ENCODE measurements around the gene SCNN1A. TPM values are rescaled to one million over a fixed set of nuclear protein-coding genes. Genes with fewer than 3 reads are reported as not detected.

The SCNN1A gene
- total RNA-seq, 6 experiments from 2014 or later: 0.18 TPM; not detected in 5

DNA sequence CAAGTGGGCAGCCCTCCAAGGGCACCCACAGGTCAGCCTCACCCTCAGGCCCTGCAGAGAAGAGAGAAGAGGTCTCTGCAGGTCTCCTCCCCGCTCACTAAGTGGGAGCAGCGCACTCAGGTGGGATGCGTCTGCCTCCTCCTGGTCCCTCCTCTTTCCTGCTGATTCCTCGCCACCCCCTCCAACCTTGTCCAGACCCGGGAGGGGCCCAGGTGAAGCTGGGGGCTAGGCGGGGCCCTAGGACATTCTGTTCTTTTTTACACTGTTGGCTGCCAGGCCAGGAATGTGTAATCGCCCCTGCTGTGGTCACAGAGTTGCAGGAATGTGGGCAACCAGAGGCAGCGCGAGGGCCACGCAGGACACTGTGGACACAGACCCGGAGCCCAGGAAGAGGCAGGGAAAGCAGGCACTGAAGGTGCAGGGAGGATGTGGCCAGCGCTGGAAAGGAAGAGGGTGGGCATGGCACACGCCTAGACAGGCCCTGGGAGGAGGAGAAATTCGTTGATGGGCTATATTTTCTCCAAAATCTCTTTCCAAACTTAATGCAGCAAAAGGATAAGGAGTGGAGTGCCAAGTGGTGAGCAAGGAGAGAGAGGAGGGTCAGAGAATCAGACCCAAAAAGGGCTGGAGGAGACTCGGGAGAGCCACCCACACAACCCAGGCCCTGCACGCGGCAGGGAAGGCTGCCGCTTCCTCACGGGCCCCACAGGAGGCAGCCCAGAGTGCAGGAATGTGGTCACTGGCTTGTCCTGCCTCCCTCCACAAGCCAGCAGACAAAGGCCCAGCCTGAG, 911 bp upstream of the SCNN1A start:
- peak; percentile 10 for DNase-seq
- no peaks in the 10 kb centered on the region for H3K36me3 Mint-ChIP-seq (ENCODE audit: low read depth)
- no peaks in the 10 kb centered on the region for H3K9me3 Mint-ChIP-seq
- H3K27ac Mint-ChIP-seq: peak overlapping the region; percentile 63
- H3K4me3 Mint-ChIP-seq: no peak overlapping the region
- peaks cover 47% of the 10 kb centered on the region for H3K4me1 Mint-ChIP-seq (ENCODE audit: low read depth)
- TF ChIP-seq, protein P1, sequence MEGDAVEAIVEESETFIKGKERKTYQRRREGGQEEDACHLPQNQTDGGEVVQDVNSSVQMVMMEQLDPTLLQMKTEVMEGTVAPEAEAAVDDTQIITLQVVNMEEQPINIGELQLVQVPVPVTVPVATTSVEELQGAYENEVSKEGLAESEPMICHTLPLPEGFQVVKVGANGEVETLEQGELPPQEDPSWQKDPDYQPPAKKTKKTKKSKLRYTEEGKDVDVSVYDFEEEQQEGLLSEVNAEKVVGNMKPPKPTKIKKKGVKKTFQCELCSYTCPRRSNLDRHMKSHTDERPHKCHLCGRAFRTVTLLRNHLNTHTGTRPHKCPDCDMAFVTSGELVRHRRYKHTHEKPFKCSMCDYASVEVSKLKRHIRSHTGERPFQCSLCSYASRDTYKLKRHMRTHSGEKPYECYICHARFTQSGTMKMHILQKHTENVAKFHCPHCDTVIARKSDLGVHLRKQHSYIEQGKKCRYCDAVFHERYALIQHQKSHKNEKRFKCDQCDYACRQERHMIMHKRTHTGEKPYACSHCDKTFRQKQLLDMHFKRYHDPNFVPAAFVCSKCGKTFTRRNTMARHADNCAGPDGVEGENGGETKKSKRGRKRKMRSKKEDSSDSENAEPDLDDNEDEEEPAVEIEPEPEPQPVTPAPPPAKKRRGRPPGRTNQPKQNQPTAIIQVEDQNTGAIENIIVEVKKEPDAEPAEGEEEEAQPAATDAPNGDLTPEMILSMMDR (IDR thresholded peaks at IDR 0.05): peak; percentile 47
- peaks cover 1% of the 10 kb centered on the region for H3K27me3 Mint-ChIP-seq (ENCODE audit: insufficient read depth)

DNA sequence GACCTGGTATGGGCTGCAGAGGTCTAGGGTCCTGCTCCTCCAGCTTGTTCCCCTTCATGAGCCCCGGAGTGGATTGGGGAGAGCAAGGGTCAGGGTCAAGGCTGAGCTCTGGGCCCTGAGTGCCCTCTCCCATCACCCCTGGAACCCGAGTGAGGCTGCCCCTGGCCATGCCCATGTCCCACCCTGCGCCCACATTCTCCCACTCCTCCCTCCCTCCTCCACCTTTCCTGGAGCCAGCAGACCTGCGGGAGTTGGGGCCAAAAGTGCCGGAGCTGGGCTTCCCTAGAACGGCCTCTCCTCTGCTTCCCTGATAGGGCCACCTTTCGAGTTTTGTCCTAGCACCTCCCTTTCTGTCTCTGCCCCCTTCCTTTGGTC, 590 bp downstream of the SCNN1A start:
- Mint-ChIP-seq H3K27ac (no peak overlapping the region), H3K36me3 (ENCODE audit: low read depth) (no peaks in the 10 kb centered on the region), H3K4me1 (ENCODE audit: low read depth) (peaks cover 53% of the 10 kb centered on the region), H3K4me3 (no peak overlapping the region), H3K27me3 (ENCODE audit: insufficient read depth) (peaks cover 1% of the 10 kb centered on the region), H3K9me3 (no peaks in the 10 kb centered on the region)
- no peak for DNase-seq
- TF ChIP-seq, protein P1 (IDR thresholded peaks at IDR 0.05): no peak

DNA sequence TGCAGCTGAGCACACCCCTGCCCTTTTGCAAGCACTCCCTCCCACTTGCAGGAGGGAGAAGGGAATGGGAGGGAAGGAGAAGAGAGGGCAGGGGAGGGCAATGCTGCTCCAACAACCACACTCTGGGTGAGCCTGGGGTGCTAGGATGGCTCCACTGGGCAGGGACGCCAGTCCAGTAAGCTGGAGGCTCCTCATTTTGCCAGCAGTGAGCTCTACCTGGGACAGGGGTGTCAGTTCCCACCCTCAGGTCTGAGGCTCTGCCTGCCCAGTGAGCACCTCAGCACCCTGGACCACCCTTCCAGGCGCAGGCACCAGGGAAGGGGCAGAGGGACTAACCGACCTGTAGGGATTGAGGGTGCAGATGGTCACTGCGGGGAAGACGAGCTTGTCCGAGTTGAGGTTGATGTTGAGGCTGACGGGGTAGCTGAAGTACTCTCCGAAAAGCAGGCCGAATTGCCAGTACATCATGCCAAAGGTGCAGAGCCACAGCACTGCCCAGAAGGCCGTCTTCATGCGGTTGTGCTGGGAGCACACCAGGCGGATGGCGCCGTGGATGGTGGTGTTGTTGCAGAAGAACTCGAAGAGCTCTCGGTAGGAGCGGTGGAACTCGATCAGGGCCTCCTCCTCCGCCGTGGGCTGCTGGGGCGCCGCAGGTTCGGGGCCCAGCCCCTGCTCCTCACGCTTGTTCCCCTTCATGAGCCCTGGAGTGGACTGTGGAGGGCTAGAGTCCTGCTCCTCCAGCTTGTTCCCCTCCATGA, 1.2 kb downstream of the SCNN1A start:
- Mint-ChIP-seq H3K36me3 (ENCODE audit: low read depth) (no peaks in the 10 kb centered on the region), H3K27ac (no peak overlapping the region), H3K4me1 (ENCODE audit: low read depth) (peaks cover 55% of the 10 kb centered on the region), H3K4me3 (no peak overlapping the region), H3K9me3 (no peaks in the 10 kb centered on the region), H3K27me3 (ENCODE audit: insufficient read depth) (peaks cover 1% of the 10 kb centered on the region)
- no peak for DNase-seq
- TF ChIP-seq, protein P1 (IDR thresholded peaks at IDR 0.05): no peak

DNA sequence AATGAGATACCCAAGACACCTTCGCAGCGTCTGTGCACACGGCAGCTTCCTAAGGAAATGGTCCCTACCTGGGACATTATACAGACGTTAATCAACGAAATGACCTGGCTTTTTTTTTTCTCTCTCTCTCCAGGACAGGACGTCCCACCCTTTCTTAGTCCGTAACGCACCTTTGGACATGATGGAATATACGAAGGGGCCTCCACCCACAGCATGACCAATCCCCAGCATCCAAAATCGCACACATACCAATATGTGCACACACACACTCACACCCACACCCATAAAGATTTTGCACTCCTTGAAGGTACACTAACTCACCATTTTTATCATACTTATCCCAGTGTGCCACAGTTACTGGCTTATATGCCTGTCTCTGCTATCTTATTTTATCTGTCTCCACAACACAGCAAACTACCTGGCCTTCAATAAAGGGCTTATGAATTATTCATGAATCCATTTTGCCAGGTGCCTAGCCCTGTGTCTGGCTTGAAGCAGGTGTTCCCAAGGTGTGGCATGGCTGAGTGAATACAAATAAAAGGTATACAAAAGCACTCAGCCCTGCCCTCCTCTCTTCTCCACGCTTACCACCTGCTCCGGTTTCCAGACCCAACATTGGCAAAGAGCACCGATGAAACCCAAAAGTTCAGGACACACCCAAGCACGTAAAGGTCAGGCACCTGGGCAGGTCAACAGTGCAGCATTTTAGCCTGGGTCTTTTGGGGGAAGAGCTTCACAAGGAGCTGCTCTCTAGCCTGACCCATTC, 2.2 kb downstream of the SCNN1A start:
- Mint-ChIP-seq H3K4me3 (no peak overlapping the region), H3K36me3 (ENCODE audit: low read depth) (no peaks in the 10 kb centered on the region), H3K4me1 (ENCODE audit: low read depth) (peaks cover 55% of the 10 kb centered on the region), H3K9me3 (no peaks in the 10 kb centered on the region), H3K27me3 (ENCODE audit: insufficient read depth) (no peaks in the 10 kb centered on the region; the same call in none of the 2 replicates), H3K27ac (peak overlapping the region; percentile 94)
- no peak for DNase-seq
- TF ChIP-seq, protein P1 (IDR thresholded peaks at IDR 0.05): no peak

DNA sequence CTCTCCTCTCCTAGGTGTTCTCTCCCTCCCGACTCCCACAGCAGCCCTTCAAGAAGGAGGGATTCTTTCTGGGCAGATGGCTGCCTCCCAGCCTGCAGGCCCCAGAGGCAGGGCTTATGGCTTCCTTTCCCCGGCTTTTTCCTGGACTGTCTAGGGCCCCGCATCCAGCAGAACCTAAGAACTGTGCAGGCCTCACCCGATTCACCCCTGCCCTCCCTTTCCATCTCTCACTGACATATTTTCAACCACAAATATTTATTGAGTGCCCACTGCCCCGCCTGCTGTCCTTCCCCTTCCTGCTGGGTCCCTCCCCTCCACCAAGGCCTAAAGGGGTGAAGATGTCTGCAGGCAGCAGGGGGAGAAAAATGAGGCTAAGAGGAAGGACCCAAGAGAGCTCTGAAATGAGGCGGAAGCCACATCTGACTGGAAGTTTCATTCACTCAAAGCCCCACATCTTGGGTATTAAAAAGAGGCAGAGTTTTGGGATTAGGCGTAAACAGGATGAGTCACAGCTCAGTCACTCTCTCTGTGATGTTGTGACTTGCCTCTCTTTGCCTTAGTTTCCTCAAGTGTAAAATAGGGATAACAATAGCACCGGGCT, 2.9 kb downstream of the SCNN1A start:
- H3K9me3 Mint-ChIP-seq: no peaks in the 10 kb centered on the region
- peak overlapping the region; percentile 94 for H3K27ac Mint-ChIP-seq
- peak overlapping the region; percentile 75 for H3K4me3 Mint-ChIP-seq
- no peaks in the 10 kb centered on the region; the same call in none of the 2 replicates for H3K27me3 Mint-ChIP-seq (ENCODE audit: insufficient read depth)
- H3K4me1 Mint-ChIP-seq (ENCODE audit: low read depth): peaks cover 55% of the 10 kb centered on the region
- TF ChIP-seq, protein P1 (IDR thresholded peaks at IDR 0.05): no peak
- peak; percentile 78 for DNase-seq
- no peaks in the 10 kb centered on the region for H3K36me3 Mint-ChIP-seq (ENCODE audit: low read depth)

Measured in HFFc6 (cell line).